HepG2 (cell line): ENCODE data around the gene PRSS3. TPM values are rescaled to one million over a fixed set of nuclear protein-coding genes. Genes with fewer than 3 reads are reported as not detected.

Experiments used
- BRD4 ChIP-seq: sonication (generic); formaldehyde crosslinking; IDR thresholded peaks from 2 replicates; pipeline ENCODE4 v1.4.0; 2020; ENCODE audit warnings: missing genetic modification reagents
- E2F1 ChIP-seq: sonication (generic); formaldehyde crosslinking; IDR thresholded peaks from 2 replicates; pipeline ENCODE4 v1.5.0; 2020; ENCODE audit warnings: missing genetic modification reagents
- ETV6 ChIP-seq: sonication (generic); formaldehyde crosslinking; conservative IDR thresholded peaks from 2 replicates; pipeline ENCODE4 v1.4.0; 2020; ENCODE audit warnings: missing genetic modification reagents
- FOSL1 ChIP-seq: sonication (generic); formaldehyde crosslinking; IDR thresholded peaks from 2 replicates; pipeline ENCODE4 v1.9.0; 2021; ENCODE audit warnings: missing genetic modification reagents, borderline replicate concordance
- GATAD2A ChIP-seq: IDR thresholded peaks from 2 replicates; pipeline ENCODE4 v1.6.1; 2016
- KDM5A ChIP-seq: fragments of 200-600 bp; sonication (generic); IDR thresholded peaks from 2 replicates; pipeline ENCODE4 v1.7.0; 2018; ENCODE audit warnings: antibody characterized with exemption, mild to moderate bottlenecking, low read length, borderline replicate concordance
- MBNL3 ChIP-seq: fragments of 250-450 bp; sonication (Bioruptor Pico); conservative IDR thresholded peaks from 2 replicates; pipeline ENCODE4 v1.8.0; 2022; ENCODE audit warnings: mild to moderate bottlenecking, inconsistent platforms
- NCOA5 ChIP-seq: sonication (generic); formaldehyde crosslinking; IDR thresholded peaks from 2 replicates; pipeline ENCODE4 v1.4.0; 2020; ENCODE audit warnings: missing genetic modification reagents
- NR2F2 ChIP-seq: IDR thresholded peaks from 2 replicates; pipeline ENCODE4 v1.6.1; 2012; ENCODE audit warnings: low read depth, inconsistent platforms, borderline replicate concordance
- NRL ChIP-seq: sonication (generic); formaldehyde crosslinking; IDR thresholded peaks from 2 replicates; pipeline ENCODE4 v1.5.0; 2020; ENCODE audit warnings: missing genetic modification reagents, mild to moderate bottlenecking, moderate library complexity, borderline replicate concordance
- PITX1 ChIP-seq: sonication (generic); formaldehyde crosslinking; IDR thresholded peaks from 2 replicates; pipeline ENCODE4 v1.5.1; 2020; ENCODE audit warnings: mild to moderate bottlenecking, missing genetic modification reagents
- RXRA ChIP-seq: sonication (generic); formaldehyde crosslinking; IDR thresholded peaks from 2 replicates; pipeline ENCODE4 v1.5.1; 2020; ENCODE audit warnings: missing genetic modification reagents
- RXRB ChIP-seq: IDR thresholded peaks from 2 replicates; pipeline ENCODE4 v1.6.1; 2016; ENCODE audit warnings: borderline replicate concordance, missing genetic modification reagents, missing compliant biosample characterization
- SMARCE1 ChIP-seq: fragments of 450-650 bp; IDR thresholded peaks from 2 replicates; pipeline ENCODE4 v1.6.1; 2017; ENCODE audit warnings: borderline replicate concordance
- SP5 ChIP-seq: IDR thresholded peaks from 2 replicates; pipeline ENCODE4 v1.6.1; 2016; ENCODE audit warnings: low read depth, borderline replicate concordance
- TFE3 ChIP-seq: IDR thresholded peaks from 2 replicates; pipeline ENCODE4 v1.6.1; 2016
- THYN1 ChIP-seq: sonication (generic); formaldehyde crosslinking; IDR thresholded peaks from 2 replicates; pipeline ENCODE4 v1.8.1; 2023; ENCODE audit warnings: low read depth, mild to moderate bottlenecking, moderate library complexity, missing genetic modification reagents, borderline replicate concordance
- ZBTB3 ChIP-seq: sonication (generic); formaldehyde crosslinking; IDR thresholded peaks from 2 replicates; pipeline ENCODE4 v1.4.0; 2020; ENCODE audit warnings: low read depth, mild to moderate bottlenecking, moderate library complexity, missing genetic modification reagents, borderline replicate concordance
- ZNF296 ChIP-seq: sonication (generic); formaldehyde crosslinking; conservative IDR thresholded peaks from 2 replicates; pipeline ENCODE4 v1.5.0; 2020; ENCODE audit warnings: mild to moderate bottlenecking, missing genetic modification reagents
- ZNF343 ChIP-seq: sonication (generic); formaldehyde crosslinking; IDR thresholded peaks from 2 replicates; pipeline ENCODE4 v1.4.0; 2020; ENCODE audit warnings: mild to moderate bottlenecking, missing genetic modification reagents
- ZNF552 ChIP-seq: sonication (generic); formaldehyde crosslinking; IDR thresholded peaks from 2 replicates; pipeline ENCODE4 v1.9.0; 2022; ENCODE audit warnings: missing genetic modification reagents, mild to moderate bottlenecking, borderline replicate concordance
- ZNF570 ChIP-seq: sonication (generic); formaldehyde crosslinking; IDR thresholded peaks from 2 replicates; pipeline ENCODE4 v1.4.0; 2020; ENCODE audit warnings: mild to moderate bottlenecking, missing genetic modification reagents, borderline replicate concordance
- ZNF709 ChIP-seq: sonication (generic); formaldehyde crosslinking; IDR thresholded peaks from 2 replicates; pipeline ENCODE4 v1.5.0; 2020; ENCODE audit warnings: mild to moderate bottlenecking, missing genetic modification reagents
- ZSCAN22 ChIP-seq: sonication (generic); formaldehyde crosslinking; IDR thresholded peaks from 2 replicates; pipeline ENCODE4 v1.4.0; 2020; ENCODE audit warnings: mild to moderate bottlenecking, missing genetic modification reagents
- polyA plus RNA-seq, 8 experiments: library from polyadenylated mRNA; depleted of rRNA in 3 of 8; stranded (reverse) in 7 of 8; unstranded in 1 of 8; fragments of >200 nt; fragmentation: Illumina TruSeq in 4 of 8; extraction: Trizol in 4 of 8; gene quantifications; 2 replicates each; pipeline versions ENCODE4 v1.2.1 to v1.2.3, GENCODE V29; 2011 to 2016; ENCODE audit warnings: low read depth in 4 of 8, missing spikeins in 1 of 8, mixed read lengths in 1 of 8; ENCODE audit not compliant: insufficient read depth in 1 of 8
- total RNA-seq, 5 experiments: library from RNA; depleted of rRNA; stranded (reverse); fragments of >200 nt; fragmentation: Illumina TruSeq; extraction: Trizol; gene quantifications; 2 replicates each; pipeline ENCODE4 v1.2.3, GENCODE V29; 2016; ENCODE audit warnings: low read depth in 1 of 5
- TF ChIP-seq, protein P1 (sequence below): conservative IDR thresholded peaks from 2 replicates; pipeline ENCODE4 v1.6.1; 2018; ENCODE audit warnings: missing genetic modification reagents
- TF ChIP-seq, protein P2 (sequence below): sonication (generic); formaldehyde crosslinking; IDR thresholded peaks from 2 replicates; pipeline ENCODE4 v1.5.1; 2020; ENCODE audit warnings: missing genetic modification reagents, mild to moderate bottlenecking, borderline replicate concordance

The PRSS3 gene
- total and polyA plus RNA-seq, 2 of the 13 experiments (the other 11 are each of a cell fraction or from before 2014, with no cell fraction given): not detected

- TF ChIP-seq E2F1 (CRISPR knock-in tag): 0 out of 2 replicates have a peak, but pooled peaks have one; percentile 35
- 0 out of 2 replicates have a peak, but pooled peaks have one; percentile 18 for TF ChIP-seq NR2F2
- TF ChIP-seq ZNF709: no peak
- peak; percentile 39; the same call in 1 of the 2 replicates for TF ChIP-seq KDM5A
- 0 out of 2 replicates have a peak, but pooled peaks have one; percentile 20 for TF ChIP-seq ZSCAN22 (CRISPR knock-in tag)
- TF ChIP-seq PITX1 (CRISPR knock-in tag): peak; percentile 64
- peak; percentile 38; the same call in 1 of the 2 replicates for TF ChIP-seq TFE3
- TF ChIP-seq MBNL3: no peak
- peak; percentile 65 for TF ChIP-seq SP5 (CRISPR knock-in tag)
- TF ChIP-seq NRL: peak; percentile 92
- peak; percentile 55; the same call in 1 of the 2 replicates for TF ChIP-seq ZNF343 (CRISPR knock-in tag)
- peak; percentile 51 for TF ChIP-seq RXRA (CRISPR knock-in tag)
- 0 out of 2 replicates have a peak, but pooled peaks have one; percentile 8 for TF ChIP-seq RXRB (CRISPR knock-in tag)
- TF ChIP-seq ETV6 (CRISPR knock-in tag): peak; percentile 0; the same call in 1 of the 2 replicates
- peak; percentile 87 for TF ChIP-seq BRD4 (CRISPR knock-in tag)
- TF ChIP-seq SMARCE1: no peak
- no peak for TF ChIP-seq ZNF552 (CRISPR knock-in tag)
- no peak for TF ChIP-seq ZBTB3 (CRISPR knock-in tag)
- no peak for TF ChIP-seq ZNF570
- TF ChIP-seq ZNF296: no peak
- TF ChIP-seq THYN1 (CRISPR knock-in tag): no peak
- TF ChIP-seq, protein P1, sequence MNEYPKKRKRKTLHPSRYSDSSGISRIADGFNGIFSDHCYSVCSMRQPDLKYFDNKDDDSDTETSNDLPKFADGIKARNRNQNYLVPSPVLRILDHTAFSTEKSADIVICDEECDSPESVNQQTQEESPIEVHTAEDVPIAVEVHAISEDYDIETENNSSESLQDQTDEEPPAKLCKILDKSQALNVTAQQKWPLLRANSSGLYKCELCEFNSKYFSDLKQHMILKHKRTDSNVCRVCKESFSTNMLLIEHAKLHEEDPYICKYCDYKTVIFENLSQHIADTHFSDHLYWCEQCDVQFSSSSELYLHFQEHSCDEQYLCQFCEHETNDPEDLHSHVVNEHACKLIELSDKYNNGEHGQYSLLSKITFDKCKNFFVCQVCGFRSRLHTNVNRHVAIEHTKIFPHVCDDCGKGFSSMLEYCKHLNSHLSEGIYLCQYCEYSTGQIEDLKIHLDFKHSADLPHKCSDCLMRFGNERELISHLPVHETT: peak; percentile 46; the same call in 1 of the 2 replicates
- TF ChIP-seq NCOA5 (CRISPR knock-in tag): no peak
- no peak for TF ChIP-seq FOSL1 (CRISPR knock-in tag)
- TF ChIP-seq, protein P2, sequence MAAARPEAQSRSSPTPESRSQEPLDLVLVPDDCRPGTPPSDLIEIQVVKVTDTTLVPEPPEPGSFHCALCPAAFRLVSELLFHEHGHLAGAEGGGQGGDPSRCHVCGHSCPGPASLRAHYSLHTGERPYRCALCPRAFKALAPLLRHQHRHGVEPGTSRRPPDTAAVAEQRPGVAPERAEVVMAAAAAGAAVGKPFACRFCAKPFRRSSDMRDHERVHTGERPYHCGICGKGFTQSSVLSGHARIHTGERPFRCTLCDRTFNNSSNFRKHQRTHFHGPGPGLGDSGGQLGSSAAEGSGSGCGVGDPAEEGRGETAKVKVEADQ (CRISPR knock-in tag): peak; percentile 75; the same call in 1 of the 2 replicates
- TF ChIP-seq GATAD2A: peak; percentile 73
Observed at GRCh38 chr9:33816327-33817252, 21.2 kb downstream of the PRSS3 start, which contains the start of gene UBE2R2 (continued).
